Inflammatory macrophage treated with lipopolysaccharide for 1 hour (primary cell): ENCODE measurements around the gene KRTAP10-9.
"Not testable (repeated sequence)": the region's sequence is repeated elsewhere in the genome, so short reads cannot be mapped to it uniquely, and the experiment has no call there.

Experiments
- DNase-seq, 2 donors: peaks; one replicate each; pipeline ENCODE4 v3.0.0-alpha.2; 2020 to 2022

The KRTAP10-9 gene

GRCh38 chr21:44626673-44627143 lies at the start of gene KRTAP10-9:
Gene KRTAP10-9 (plus strand): TSS chr21:44627093. CDS start chr21:44627172, 79 bp downstream.
- no peak for DNase-seq

- DNase-seq = no peak
These were observed 48.4 kb upstream of the KRTAP10-9 start for GRCh38 chr21:44578371-44579055.

GRCh38 chr21:44579056-44579832 lies 47.6 kb upstream of the KRTAP10-9 start:
- DNase-seq = no peak

- DNase-seq = no peak
These were observed 47.1 kb upstream of the KRTAP10-9 start for GRCh38 chr21:44579833-44580144.

- not testable (repeated sequence) for DNase-seq
These were observed 46.6 kb upstream of the KRTAP10-9 start, which contains the start of gene KRTAP10-5 for GRCh38 chr21:44580231-44580821. Gene KRTAP10-5 (minus strand): TSS chr21:44580604. CDS start chr21:44580578, 26 bp downstream.

GRCh38 chr21:44581158-44581557 lies 45.7 kb upstream of the KRTAP10-9 start:
- DNase-seq = no peak

GRCh38 chr21:44582055-44582454 lies 44.8 kb upstream of the KRTAP10-9 start:
- no peak for DNase-seq

- DNase-seq = no peak
These were observed 43.6 kb upstream of the KRTAP10-9 start for GRCh38 chr21:44583089-44583799.

- DNase-seq = no peak
These were observed 43.1 kb upstream of the KRTAP10-9 start for GRCh38 chr21:44583800-44584147.

GRCh38 chr21:44585892-44586291 lies 41.0 kb upstream of the KRTAP10-9 start:
- no peak for DNase-seq

- no peak for DNase-seq
These were observed 37.8 kb upstream of the KRTAP10-9 start for GRCh38 chr21:44589094-44589493.

- DNase-seq = no peak
These were observed 37.1 kb upstream of the KRTAP10-9 start for GRCh38 chr21:44589586-44590305.

- DNase-seq = no peak
These were observed 36.6 kb upstream of the KRTAP10-9 start for GRCh38 chr21:44590311-44590721.

GRCh38 chr21:44590897-44591800 lies 35.7 kb upstream of the KRTAP10-9 start:
- DNase-seq = not testable (repeated sequence)

GRCh38 chr21:44591801-44592130 lies 35.1 kb upstream of the KRTAP10-9 start:
- DNase-seq = not testable (repeated sequence)

- DNase-seq = no peak
These were observed 34.2 kb upstream of the KRTAP10-9 start, which contains the start of gene KRTAP10-6 for GRCh38 chr21:44592446-44593311. Gene KRTAP10-6 (minus strand): TSS chr21:44592505. CDS start chr21:44592484, 21 bp downstream.

GRCh38 chr21:44593598-44594405 lies 33.1 kb upstream of the KRTAP10-9 start:
- DNase-seq = no peak

GRCh38 chr21:44594406-44594916 lies 32.4 kb upstream of the KRTAP10-9 start:
- no peak for DNase-seq

- no peak for DNase-seq
These were observed 31.4 kb upstream of the KRTAP10-9 start for GRCh38 chr21:44595524-44595923.
